Hepatocyte (in vitro differentiated cells): Measurements from ENCODE around the gene ATP9B. TPM values are rescaled to one million over a fixed set of nuclear protein-coding genes. Genes with fewer than 3 reads are reported as not detected.

Source experiments
- DNase-seq: peaks from one replicate; pipeline ENCODE4 v3.0.0-alpha.2; 2016; ENCODE audit warnings: low spot score
- H2AFZ ChIP-seq: fragments of 200-600 bp; sonication (generic); 2 replicates; pipeline ENCODE4 v1.6.0; 2016; ENCODE audit warnings: antibody characterized with exemption, mild to moderate bottlenecking
- H3K27ac ChIP-seq: fragments of 200-600 bp; sonication (generic); 2 replicates; pipeline ENCODE4 v1.5.1; 2016; ENCODE audit warnings: mild to moderate bottlenecking
- H3K27me3 ChIP-seq: fragments of 200-600 bp; sonication (generic); 2 replicates; pipeline ENCODE4 v1.6.1; 2016
- H3K36me3 ChIP-seq: fragments of 200-600 bp; sonication (generic); replicated peaks from 2 replicates; pipeline ENCODE4 v1.5.1; 2016; ENCODE audit warnings: low read depth; ENCODE audit not compliant: insufficient read depth
- H3K4me1 ChIP-seq: fragments of 200-600 bp; sonication (generic); 2 replicates; pipeline ENCODE4 v1.5.1; 2016; ENCODE audit warnings: mild to moderate bottlenecking, moderate library complexity; ENCODE audit not compliant: insufficient read depth
- H3K4me2 ChIP-seq: fragments of 200-600 bp; sonication (generic); 2 replicates; pipeline ENCODE4 v1.6.0; 2016
- H3K4me3 ChIP-seq: fragments of 200-600 bp; sonication (generic); 2 replicates; pipeline ENCODE4 v1.5.1; 2016; ENCODE audit warnings: mild to moderate bottlenecking
- H3K79me2 ChIP-seq: fragments of 200-600 bp; sonication (generic); 2 replicates; pipeline ENCODE4 v1.6.0; 2017; ENCODE audit warnings: mild to moderate bottlenecking
- H3K9me2 ChIP-seq: fragments of 200-600 bp; sonication (generic); replicated peaks from 2 replicates; pipeline ENCODE4 v1.6.0; 2017; ENCODE audit warnings: mild to moderate bottlenecking; ENCODE audit not compliant: insufficient read depth
- H3K9me3 ChIP-seq: fragments of 200-600 bp; sonication (generic); 2 replicates; pipeline ENCODE4 v1.5.1; 2016; ENCODE audit warnings: low read depth, mild to moderate bottlenecking
- H4K20me1 ChIP-seq: fragments of 200-600 bp; sonication (generic); 2 replicates; pipeline ENCODE4 v1.6.0; 2016; ENCODE audit warnings: mild to moderate bottlenecking; ENCODE audit not compliant: insufficient read depth, poor library complexity, severe bottlenecking
- EZH2 ChIP-seq: fragments of 200-600 bp; sonication (generic); IDR thresholded peaks from 2 replicates; pipeline ENCODE4 v1.6.1; 2016; ENCODE audit warnings: antibody characterized with exemption, mild to moderate bottlenecking, borderline replicate concordance
- EZH2phosphoT487 ChIP-seq: fragments of 200-600 bp; sonication (generic); IDR thresholded peaks from one replicate; pipeline ENCODE4 v1.6.1; 2018; ENCODE audit warnings: antibody characterized with exemption, mild to moderate bottlenecking, low read depth, moderate library complexity; ENCODE audit not compliant: unreplicated experiment, severe bottlenecking
- WGBS: methylation state at CpG from one replicate; pipeline ENCODE4 v1.1.6; 2016; ENCODE audit warnings: low lambda C conversion rate; ENCODE audit errors: missing lambda C conversion rate; 5-methylcytosine and 5-hydroxymethylcytosine counted together
- polyA plus RNA-seq: library from polyadenylated mRNA; unstranded; fragments of >200 nt; fragmentation: Nextera tagmentation; extraction: Ambion mirVana; gene quantifications from 2 replicates; pipeline ENCODE4 v1.2.1, GENCODE V29; 2016
- total RNA-seq: library from RNA; depleted of rRNA; stranded (reverse); fragments of >200 nt; gene quantifications from 2 replicates; pipeline ENCODE4 v1.2.3, GENCODE V29; 2014
- TF ChIP-seq, protein P1 (sequence below): fragments of 200-600 bp; sonication (generic); IDR thresholded peaks from 2 replicates; pipeline ENCODE4 v1.5.1; 2016; ENCODE audit warnings: antibody characterized with exemption, mild to moderate bottlenecking; ENCODE audit not compliant: poor library complexity

ATP9B gene
- total and polyA plus RNA-seq, 2 experiments from 2014 or later: 14.6 to 23.8 TPM

DNA sequence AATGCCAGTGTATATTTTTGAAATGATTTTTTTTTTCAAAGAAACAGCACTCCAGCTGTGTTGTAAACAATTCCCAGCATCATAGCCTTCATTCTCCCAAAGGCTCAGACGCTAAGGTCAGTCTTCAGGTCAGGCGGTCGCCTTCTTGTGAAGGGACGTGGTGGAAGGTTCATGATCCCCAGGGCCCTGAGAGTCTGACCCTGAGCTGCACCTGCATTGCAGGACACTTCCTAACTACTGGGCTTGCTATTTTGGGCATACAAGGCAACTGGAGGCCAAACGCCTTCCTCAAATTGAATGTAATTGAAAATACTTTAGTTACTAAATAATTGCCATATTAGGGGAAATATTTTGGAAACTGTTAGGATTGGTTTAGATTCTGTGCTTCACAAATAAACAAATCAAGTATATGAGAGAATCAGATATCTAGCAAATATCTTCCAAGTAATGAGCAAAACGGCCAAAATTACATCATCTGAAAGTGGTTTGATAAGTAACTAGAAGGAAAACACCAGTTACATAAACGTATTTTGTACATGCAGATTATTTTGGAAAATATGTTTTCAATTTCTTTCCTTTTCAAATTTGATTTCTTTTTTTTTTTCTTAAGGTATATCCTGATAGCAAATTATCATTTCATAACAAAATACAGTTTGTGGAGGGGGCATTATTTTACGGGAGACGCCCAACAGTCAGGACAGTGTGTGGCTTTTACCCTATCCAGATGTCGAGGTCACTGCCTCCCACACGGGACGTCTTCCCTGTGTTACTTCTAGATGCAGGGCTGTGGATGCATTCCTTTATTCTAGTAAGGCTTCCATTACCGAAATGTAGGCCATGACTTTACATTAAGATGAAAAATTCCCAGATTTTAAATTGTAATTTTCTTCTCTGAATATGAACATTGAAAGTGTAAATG, 136.0 kb downstream of the ATP9B start:
- no peak for DNase-seq
- H3K4me2 ChIP-seq: no peak overlapping the region
- 95% methylated on average over 13 of the region's 13 CpGs for WGBS
- no peaks in the 10 kb centered on the region for H3K36me3 ChIP-seq
- no peaks in the 10 kb centered on the region for H3K9me3 ChIP-seq
- H3K4me3 ChIP-seq: no peak overlapping the region
- no peaks in the 10 kb centered on the region for H3K4me1 ChIP-seq
- H4K20me1 ChIP-seq: no peaks in the 10 kb centered on the region
- no peaks in the 10 kb centered on the region for H3K27me3 ChIP-seq
- H3K79me2 ChIP-seq: no peaks in the 10 kb centered on the region
- no peak overlapping the region for H2AFZ ChIP-seq
- no peaks in the 10 kb centered on the region for H3K9me2 ChIP-seq
- TF ChIP-seq, protein P1, sequence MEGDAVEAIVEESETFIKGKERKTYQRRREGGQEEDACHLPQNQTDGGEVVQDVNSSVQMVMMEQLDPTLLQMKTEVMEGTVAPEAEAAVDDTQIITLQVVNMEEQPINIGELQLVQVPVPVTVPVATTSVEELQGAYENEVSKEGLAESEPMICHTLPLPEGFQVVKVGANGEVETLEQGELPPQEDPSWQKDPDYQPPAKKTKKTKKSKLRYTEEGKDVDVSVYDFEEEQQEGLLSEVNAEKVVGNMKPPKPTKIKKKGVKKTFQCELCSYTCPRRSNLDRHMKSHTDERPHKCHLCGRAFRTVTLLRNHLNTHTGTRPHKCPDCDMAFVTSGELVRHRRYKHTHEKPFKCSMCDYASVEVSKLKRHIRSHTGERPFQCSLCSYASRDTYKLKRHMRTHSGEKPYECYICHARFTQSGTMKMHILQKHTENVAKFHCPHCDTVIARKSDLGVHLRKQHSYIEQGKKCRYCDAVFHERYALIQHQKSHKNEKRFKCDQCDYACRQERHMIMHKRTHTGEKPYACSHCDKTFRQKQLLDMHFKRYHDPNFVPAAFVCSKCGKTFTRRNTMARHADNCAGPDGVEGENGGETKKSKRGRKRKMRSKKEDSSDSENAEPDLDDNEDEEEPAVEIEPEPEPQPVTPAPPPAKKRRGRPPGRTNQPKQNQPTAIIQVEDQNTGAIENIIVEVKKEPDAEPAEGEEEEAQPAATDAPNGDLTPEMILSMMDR: no peak
- TF ChIP-seq EZH2: no peak
- no peak for TF ChIP-seq EZH2phosphoT487
- no peak overlapping the region for H3K27ac ChIP-seq

DNA sequence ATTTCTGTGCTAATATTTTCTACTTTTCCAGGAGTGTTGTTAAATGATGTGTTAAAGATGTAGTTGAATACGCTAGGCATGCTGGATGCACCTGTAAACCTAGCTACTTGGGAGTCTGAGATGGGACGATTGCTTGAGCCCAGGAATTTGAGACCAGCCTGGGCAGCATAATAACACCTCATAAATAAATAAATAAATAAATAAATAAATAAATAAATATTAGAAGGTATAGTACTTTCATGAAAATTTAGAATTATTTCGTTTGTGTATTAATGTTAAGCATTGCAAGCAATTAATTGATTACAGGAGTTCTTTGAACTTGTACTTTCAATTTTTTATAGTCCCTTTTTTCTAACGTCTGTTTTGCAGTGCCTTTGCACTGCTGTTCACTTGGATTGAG, 137.2 kb downstream of the ATP9B start:
- H3K4me2 ChIP-seq: no peak overlapping the region
- no peaks in the 10 kb centered on the region for H3K9me2 ChIP-seq
- no peak for DNase-seq
- H3K27ac ChIP-seq: no peak overlapping the region
- TF ChIP-seq EZH2phosphoT487 (no peak), EZH2 (no peak)
- TF ChIP-seq, protein P1: no peak
- H2AFZ ChIP-seq: no peak overlapping the region
- no peaks in the 10 kb centered on the region for H3K27me3 ChIP-seq
- H3K4me1 ChIP-seq: no peaks in the 10 kb centered on the region
- H4K20me1 ChIP-seq: no peaks in the 10 kb centered on the region
- no peaks in the 10 kb centered on the region for H3K79me2 ChIP-seq
- WGBS: 90% methylated on average over 4 of the region's 4 CpGs
- no peaks in the 10 kb centered on the region for H3K36me3 ChIP-seq
- H3K9me3 ChIP-seq: no peaks in the 10 kb centered on the region
- no peak overlapping the region for H3K4me3 ChIP-seq

DNA sequence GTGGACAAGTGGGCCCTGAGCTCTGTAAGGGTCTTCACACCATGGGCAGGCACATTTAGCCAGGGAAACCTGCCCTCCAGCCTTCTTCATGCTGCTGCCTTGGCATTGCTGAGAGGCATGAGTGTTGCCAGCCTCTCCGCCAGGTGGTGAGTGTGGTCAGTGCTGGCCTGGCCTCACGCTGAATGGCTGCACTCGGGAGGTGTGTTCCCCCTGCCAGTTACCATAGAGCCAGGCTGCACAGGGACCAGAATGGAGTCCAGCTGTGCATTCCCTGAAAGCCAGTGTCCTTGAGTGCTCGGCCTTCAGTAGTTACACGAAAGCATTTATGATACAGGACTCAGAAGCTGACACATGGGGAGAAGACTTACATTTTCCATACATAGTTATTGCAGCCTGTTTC, 139.7 kb downstream of the ATP9B start:
- H3K4me3 ChIP-seq: no peak overlapping the region
- H4K20me1 ChIP-seq: no peaks in the 10 kb centered on the region
- H3K27me3 ChIP-seq: no peaks in the 10 kb centered on the region
- peaks cover 4% of the 10 kb centered on the region for H3K4me1 ChIP-seq
- DNase-seq: no peak
- no peak overlapping the region for H3K4me2 ChIP-seq
- H2AFZ ChIP-seq: no peak overlapping the region
- peaks cover 6% of the 10 kb centered on the region for H3K79me2 ChIP-seq
- TF ChIP-seq EZH2phosphoT487 (no peak), EZH2 (no peak)
- TF ChIP-seq, protein P1: no peak
- no peaks in the 10 kb centered on the region for H3K9me3 ChIP-seq
- no peak overlapping the region for H3K27ac ChIP-seq
- H3K36me3 ChIP-seq: no peaks in the 10 kb centered on the region
- no peaks in the 10 kb centered on the region for H3K9me2 ChIP-seq
- 88% methylated on average over 5 of the region's 5 CpGs for WGBS
